ENCODE measurements around the gene HSD17B2. TPM values are rescaled to one million over a fixed set of nuclear protein-coding genes. Genes with fewer than 3 reads are reported as not detected.

The HSD17B2 gene
- polyA plus RNA-seq, 1 of the 3 experiments (the other 2 are of a cell fraction) = not detected

DNA sequence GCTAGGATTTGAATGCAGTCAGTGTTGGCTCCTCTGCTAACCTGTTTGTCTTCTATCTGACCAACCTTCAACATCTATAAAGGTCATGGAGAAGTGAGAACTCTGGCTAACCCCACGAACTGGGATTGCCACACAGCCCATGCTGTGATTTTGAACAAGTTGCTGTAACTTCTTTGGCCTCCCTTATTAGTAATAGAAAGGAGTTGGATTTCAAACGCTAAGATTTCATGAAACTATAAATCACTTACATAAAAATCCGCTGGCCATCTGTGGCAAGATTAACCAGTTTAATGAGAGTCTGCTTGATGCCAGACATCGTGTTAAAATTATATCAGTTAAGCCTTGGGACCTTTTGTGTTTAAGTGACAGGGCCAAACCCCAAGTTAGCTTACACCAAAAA lies 53.4 kb downstream of the HSD17B2 start:
- Histone ChIP-seq H3K4me3 (ENCODE audit: low read depth in 2 of 2, low read length in 1 of 2) (no peak overlapping the region), H3K27ac (ENCODE audit: low read depth in 2 of 2, low read length in 1 of 2) (no peak overlapping the region), H3K4me2 (no peak overlapping the region), H3K9ac (no peak overlapping the region), H3F3A (replicated peaks; ENCODE audit: insufficient read depth) (no peaks in the 10 kb centered on the region), H3K9me3 (no peaks in the 10 kb centered on the region), H4K20me1 (ENCODE audit: insufficient read depth) (no peaks in the 10 kb centered on the region), H2AFZ (ENCODE audit: low read depth) (no peak overlapping the region), H3K9me2 (no peaks in the 10 kb centered on the region), H3K79me2 (ENCODE audit: insufficient read depth) (no peaks in the 10 kb centered on the region), H3K4me1 (ENCODE audit: control insufficient read depth in 1 of 2, insufficient read depth in 2 of 2, low read depth in 1 of 2, low read length in 1 of 2) (no peaks in the 10 kb centered on the region), H3K36me3 (replicated peaks in 1 of 2; ENCODE audit: control insufficient read depth in 1 of 2, insufficient read depth in 2 of 2, low read length in 1 of 2) (no peaks in the 10 kb centered on the region), H3K27me3 (ENCODE audit: insufficient read depth) (peaks cover 2% of the 10 kb centered on the region; the same call in 1 of the 2 replicates)
- POLR2A ChIA-PET = no interaction called here
- WGBS (ENCODE audit: low lambda C conversion rate) = 0% methylated on average over 4 of the region's 4 CpGs
- TF ChIP-seq JUND (IDR thresholded peaks at IDR 0.05) = no peak
- TF ChIP-seq, protein P1, sequence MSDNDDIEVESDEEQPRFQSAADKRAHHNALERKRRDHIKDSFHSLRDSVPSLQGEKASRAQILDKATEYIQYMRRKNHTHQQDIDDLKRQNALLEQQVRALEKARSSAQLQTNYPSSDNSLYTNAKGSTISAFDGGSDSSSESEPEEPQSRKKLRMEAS (IDR thresholded peaks at IDR 0.05; ENCODE audit: low read depth) = no peak
- TF ChIP-seq RAD21 (IDR thresholded peaks at IDR 0.05; ENCODE audit: low read length) = no peak
- TF ChIP-seq MXI1 (IDR thresholded peaks at IDR 0.05; ENCODE audit: low read depth, low read length) = no peak
- no peak for TF ChIP-seq FOSL2 (IDR thresholded peaks at IDR 0.05; ENCODE audit: borderline replicate concordance, low read depth)
- no peak for TF ChIP-seq YY1 (IDR thresholded peaks at IDR 0.05; ENCODE audit: low read depth)
- no peak for TF ChIP-seq FOXM1 (IDR thresholded peaks at IDR 0.05; ENCODE audit: low read depth)
- no peak for TF ChIP-seq NRF1 (IDR thresholded peaks at IDR 0.05; ENCODE audit: low read depth, low read length)
- no peak for TF ChIP-seq TEAD4 (IDR thresholded peaks at IDR 0.05; ENCODE audit: borderline replicate concordance, insufficient read depth)
- no peak for TF ChIP-seq GABPA (IDR thresholded peaks at IDR 0.05; ENCODE audit: low read depth)
- TF ChIP-seq, protein P2, sequence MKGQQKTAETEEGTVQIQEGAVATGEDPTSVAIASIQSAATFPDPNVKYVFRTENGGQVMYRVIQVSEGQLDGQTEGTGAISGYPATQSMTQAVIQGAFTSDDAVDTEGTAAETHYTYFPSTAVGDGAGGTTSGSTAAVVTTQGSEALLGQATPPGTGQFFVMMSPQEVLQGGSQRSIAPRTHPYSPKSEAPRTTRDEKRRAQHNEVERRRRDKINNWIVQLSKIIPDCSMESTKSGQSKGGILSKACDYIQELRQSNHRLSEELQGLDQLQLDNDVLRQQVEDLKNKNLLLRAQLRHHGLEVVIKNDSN (IDR thresholded peaks at IDR 0.05; ENCODE audit: borderline replicate concordance, low read depth) = no peak
- TF ChIP-seq, protein P3, sequence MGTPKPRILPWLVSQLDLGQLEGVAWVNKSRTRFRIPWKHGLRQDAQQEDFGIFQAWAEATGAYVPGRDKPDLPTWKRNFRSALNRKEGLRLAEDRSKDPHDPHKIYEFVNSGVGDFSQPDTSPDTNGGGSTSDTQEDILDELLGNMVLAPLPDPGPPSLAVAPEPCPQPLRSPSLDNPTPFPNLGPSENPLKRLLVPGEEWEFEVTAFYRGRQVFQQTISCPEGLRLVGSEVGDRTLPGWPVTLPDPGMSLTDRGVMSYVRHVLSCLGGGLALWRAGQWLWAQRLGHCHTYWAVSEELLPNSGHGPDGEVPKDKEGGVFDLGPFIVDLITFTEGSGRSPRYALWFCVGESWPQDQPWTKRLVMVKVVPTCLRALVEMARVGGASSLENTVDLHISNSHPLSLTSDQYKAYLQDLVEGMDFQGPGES (IDR thresholded peaks at IDR 0.05; ENCODE audit: low read depth, low read length) = no peak
- TF ChIP-seq EZH2phosphoT487 (IDR thresholded peaks at IDR 0.05; ENCODE audit: borderline replicate concordance, low read depth) = no peak
- no peak for TF ChIP-seq EP300 (IDR thresholded peaks at IDR 0.05; ENCODE audit: borderline replicate concordance in 1 of 2, low read depth in 1 of 2, low read length in 1 of 2)
- no peak for TF ChIP-seq CHD2 (IDR thresholded peaks at IDR 0.05; ENCODE audit: low read length, partially characterized antibody)
- TF ChIP-seq TCF12 (IDR thresholded peaks at IDR 0.05) = no peak
- TF ChIP-seq REST (IDR thresholded peaks at IDR 0.05; ENCODE audit: low read depth, low read length) = no peak
- TF ChIP-seq SMC3 (IDR thresholded peaks at IDR 0.05; ENCODE audit: low read depth, low read length) = no peak
- no peak for TF ChIP-seq MEF2A (IDR thresholded peaks at IDR 0.05; ENCODE audit: borderline replicate concordance, low read depth)
- no peak for TF ChIP-seq SIN3A (IDR thresholded peaks at IDR 0.05; ENCODE audit: borderline replicate concordance, low read depth, low read length)
- no peak for DNase-seq
- CTCF ChIA-PET = no interaction called here

Data from SK-N-SH (cell line).